Measurements from ENCODE around the gene HILPDA.

DNA sequence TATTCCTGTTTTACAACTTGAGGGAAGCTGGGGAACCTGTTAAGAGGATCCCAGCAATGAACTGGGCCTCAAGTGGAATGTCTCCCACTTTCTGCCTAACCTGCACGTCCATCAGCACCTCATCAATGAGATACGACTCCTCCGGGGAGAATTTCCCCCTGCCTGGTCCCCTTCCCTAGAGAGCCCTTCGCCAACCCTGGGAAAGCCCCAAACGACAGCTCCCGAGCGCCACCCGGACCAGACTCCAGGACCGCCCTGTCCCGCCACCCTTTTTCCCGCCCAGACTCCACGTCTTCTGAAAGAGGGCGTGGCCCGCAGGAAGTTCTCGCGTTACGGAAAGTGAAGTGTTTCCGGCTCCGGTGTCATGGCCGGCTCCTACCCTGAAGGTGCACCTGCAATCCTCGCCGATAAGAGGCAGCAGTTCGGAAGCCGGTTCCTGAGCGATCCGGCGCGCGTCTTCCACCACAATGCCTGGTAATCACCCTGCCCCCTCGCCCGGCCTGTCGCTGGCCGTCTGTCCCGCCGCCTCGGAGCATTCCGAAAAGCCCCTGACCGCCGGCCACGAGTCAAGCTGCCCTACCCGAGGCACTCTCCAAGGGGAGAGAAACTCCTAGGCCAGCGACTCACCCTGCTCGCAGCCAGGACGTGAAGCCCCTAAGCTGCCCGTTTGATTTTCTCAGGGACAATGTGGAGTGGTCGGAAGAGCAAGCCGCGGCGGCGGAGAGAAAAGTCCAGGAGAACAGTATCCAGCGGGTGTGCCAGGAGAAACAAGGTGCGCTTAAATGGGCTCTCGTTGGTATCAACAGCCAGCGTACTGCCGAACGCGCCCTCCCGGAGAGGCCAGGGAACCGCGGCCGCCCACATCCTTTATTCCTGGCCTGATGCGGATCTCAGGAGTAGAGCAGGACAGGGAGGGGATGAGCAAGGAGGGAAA is 21.0 kb downstream of the HILPDA start, which contains the start of gene METTL2B:
- TF ChIP-seq CTCF (IDR thresholded peaks at IDR 0.05), result peak in 5 of 6 experiments; percentile 21 to 64 (median 59)
- TF ChIP-seq POLR2A (IDR thresholded peaks at IDR 0.05), result peak in 1 of 2 donors; percentile 74
